DOHH2 (cell line): ENCODE measurements around the gene CNPPD1.
"Not testable (repeated sequence)": the region's sequence is repeated elsewhere in the genome, so short reads cannot be mapped to it uniquely, and the experiment has no call there.

Experiments used
- H3F3A ChIP-seq: fragments of 200-600 bp; sonication (generic), shearing (Covaris generic); 2 replicates; pipeline ENCODE4 v1.6.0; 2016; ENCODE audit warnings: antibody characterized with exemption, mild to moderate bottlenecking; ENCODE audit not compliant: control insufficient read depth, insufficient read depth
- H3K27ac ChIP-seq: fragments of 200-600 bp; sonication (generic); 2 replicates; pipeline ENCODE4 v1.5.1; 2014; ENCODE audit warnings: low read depth, mild to moderate bottlenecking, low read length, moderate library complexity
- H3K27me3 ChIP-seq: fragments of 200-600 bp; sonication (generic); 2 replicates; pipeline ENCODE4 v1.6.1; 2014; ENCODE audit warnings: mild to moderate bottlenecking, low read length, mixed read lengths; ENCODE audit not compliant: control insufficient read depth
- H3K36me3 ChIP-seq: fragments of 200-600 bp; sonication (generic); 2 replicates; pipeline ENCODE4 v1.6.1; 2014; ENCODE audit warnings: mild to moderate bottlenecking, low read length, moderate library complexity, mixed read lengths; ENCODE audit not compliant: control insufficient read depth
- H3K4me1 ChIP-seq: fragments of 200-600 bp; sonication (generic); 2 replicates; pipeline ENCODE4 v1.6.1; 2014; ENCODE audit warnings: mild to moderate bottlenecking, low read length, mixed read lengths; ENCODE audit not compliant: control insufficient read depth
- H3K4me2 ChIP-seq: fragments of 200-600 bp; sonication (generic); 2 replicates; pipeline ENCODE4 v1.6.0; 2014; ENCODE audit warnings: mild to moderate bottlenecking, low read length, moderate library complexity
- H3K4me3 ChIP-seq: fragments of 200-600 bp; sonication (generic); 2 replicates; pipeline ENCODE4 v1.5.1; 2014; ENCODE audit warnings: mild to moderate bottlenecking, low read length, mixed read lengths
- H3K79me2 ChIP-seq: fragments of 200-600 bp; sonication (generic); 2 replicates; pipeline ENCODE4 v1.6.1; 2014; ENCODE audit warnings: mild to moderate bottlenecking, low read length, mixed read lengths; ENCODE audit not compliant: control insufficient read depth
- H3K9me2 ChIP-seq: fragments of 200-600 bp; sonication (generic); replicated peaks from 2 replicates; pipeline ENCODE4 v1.6.1; 2014; ENCODE audit warnings: mild to moderate bottlenecking, low read length, mixed read lengths; ENCODE audit not compliant: control insufficient read depth
- H3K9me3 ChIP-seq: fragments of 200-600 bp; sonication (generic); 2 replicates; pipeline ENCODE4 v1.6.1; 2014; ENCODE audit warnings: antibody characterized with exemption, low read length, mixed read lengths; ENCODE audit not compliant: control insufficient read depth, insufficient read depth
- H4K20me1 ChIP-seq: fragments of 200-600 bp; sonication (generic); 2 replicates; pipeline ENCODE4 v1.6.0; 2014; ENCODE audit warnings: low read depth, mild to moderate bottlenecking, antibody characterized with exemption, low read length, moderate library complexity; ENCODE audit not compliant: control insufficient read depth, insufficient read depth
- EZH2phosphoT487 ChIP-seq: fragments of 200-600 bp; sonication (generic); IDR thresholded peaks from 2 replicates; pipeline ENCODE4 v1.6.1; 2017; ENCODE audit warnings: borderline replicate concordance, mild to moderate bottlenecking, antibody characterized with exemption, low read length, moderate library complexity, mixed read lengths
- TF ChIP-seq, protein P1 (sequence below): fragments of 200-600 bp; sonication (generic); IDR thresholded peaks from one replicate; pipeline ENCODE4 v1.5.1; 2014; ENCODE audit warnings: antibody characterized with exemption, mild to moderate bottlenecking, low read depth, low read length; ENCODE audit not compliant: poor library complexity, severe bottlenecking

Gene CNPPD1

GRCh38 chr2:219205165-219205538, 28.4 kb upstream of the CNPPD1 start:
- Histone ChIP-seq H3K4me2 (no peak overlapping the region), H3K27ac (no peak overlapping the region), H3K4me3 (no peak overlapping the region), H3K9me3 (no peaks in the 10 kb centered on the region), H3K36me3 (peaks cover 30% of the 10 kb centered on the region), H3K9me2 (no peaks in the 10 kb centered on the region), H3K79me2 (peaks cover 3% of the 10 kb centered on the region; the same call in 1 of the 2 replicates), H4K20me1 (no peaks in the 10 kb centered on the region), H3F3A (peaks cover 7% of the 10 kb centered on the region; the same call in 1 of the 2 replicates), H3K4me1 (peaks cover 18% of the 10 kb centered on the region), H3K27me3 (no peaks in the 10 kb centered on the region)
- TF ChIP-seq, protein P1, sequence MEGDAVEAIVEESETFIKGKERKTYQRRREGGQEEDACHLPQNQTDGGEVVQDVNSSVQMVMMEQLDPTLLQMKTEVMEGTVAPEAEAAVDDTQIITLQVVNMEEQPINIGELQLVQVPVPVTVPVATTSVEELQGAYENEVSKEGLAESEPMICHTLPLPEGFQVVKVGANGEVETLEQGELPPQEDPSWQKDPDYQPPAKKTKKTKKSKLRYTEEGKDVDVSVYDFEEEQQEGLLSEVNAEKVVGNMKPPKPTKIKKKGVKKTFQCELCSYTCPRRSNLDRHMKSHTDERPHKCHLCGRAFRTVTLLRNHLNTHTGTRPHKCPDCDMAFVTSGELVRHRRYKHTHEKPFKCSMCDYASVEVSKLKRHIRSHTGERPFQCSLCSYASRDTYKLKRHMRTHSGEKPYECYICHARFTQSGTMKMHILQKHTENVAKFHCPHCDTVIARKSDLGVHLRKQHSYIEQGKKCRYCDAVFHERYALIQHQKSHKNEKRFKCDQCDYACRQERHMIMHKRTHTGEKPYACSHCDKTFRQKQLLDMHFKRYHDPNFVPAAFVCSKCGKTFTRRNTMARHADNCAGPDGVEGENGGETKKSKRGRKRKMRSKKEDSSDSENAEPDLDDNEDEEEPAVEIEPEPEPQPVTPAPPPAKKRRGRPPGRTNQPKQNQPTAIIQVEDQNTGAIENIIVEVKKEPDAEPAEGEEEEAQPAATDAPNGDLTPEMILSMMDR: no peak
- TF ChIP-seq EZH2phosphoT487: no peak

- Histone ChIP-seq H3K27ac (no peak overlapping the region), H3K9me3 (no peaks in the 10 kb centered on the region), H3K4me1 (peaks cover 18% of the 10 kb centered on the region)
Measured at GRCh38 chr2:219204425-219205164, 27.9 kb upstream of the CNPPD1 start.

DNA sequence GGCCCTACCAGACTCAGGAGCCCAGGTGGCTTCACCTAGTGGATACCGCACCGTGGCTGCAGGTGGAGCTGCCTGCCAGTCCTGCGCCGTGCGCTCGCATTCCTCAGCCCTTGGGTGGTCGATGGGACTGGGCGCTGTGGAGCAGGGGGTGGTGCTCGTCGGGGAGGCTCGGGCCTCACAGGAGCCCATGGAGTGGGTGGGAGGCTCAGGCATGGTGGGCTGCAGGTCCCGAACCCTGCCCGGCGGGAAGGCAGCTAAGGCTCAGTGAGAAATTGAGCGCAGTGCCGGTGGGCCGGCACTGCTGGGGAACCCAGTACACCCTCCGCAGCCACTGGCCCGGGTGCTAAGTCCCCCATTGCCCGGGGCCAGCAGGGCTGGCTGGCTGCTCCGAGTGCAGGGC, 24.6 kb upstream of the CNPPD1 start:
- H3K9me2 ChIP-seq, H3K4me3 ChIP-seq, H3K4me2 ChIP-seq, H3K4me1 ChIP-seq, H3K9me3 ChIP-seq, H3K27ac ChIP-seq, H4K20me1 ChIP-seq, H3K36me3 ChIP-seq, H3F3A ChIP-seq, H3K79me2 ChIP-seq, H3K27me3 ChIP-seq: not testable (repeated sequence)

More at GRCh38 chr2:219204425-219205164, 27.9 kb upstream of the CNPPD1 start:
- Histone ChIP-seq H3K27me3 (no peaks in the 10 kb centered on the region), H3K79me2 (peaks cover 3% of the 10 kb centered on the region; the same call in 1 of the 2 replicates), H3K4me3 (no peak overlapping the region), H3K9me2 (no peaks in the 10 kb centered on the region), H3K4me2 (no peak overlapping the region), H3F3A (peaks cover 7% of the 10 kb centered on the region; the same call in 1 of the 2 replicates), H3K36me3 (peaks cover 25% of the 10 kb centered on the region), H4K20me1 (no peaks in the 10 kb centered on the region)
- TF ChIP-seq EZH2phosphoT487: no peak
- TF ChIP-seq, protein P1: no peak

GRCh38 chr2:219200502-219201326, 24.0 kb upstream of the CNPPD1 start:
- not testable (repeated sequence) for H3K27ac ChIP-seq, H3K27me3 ChIP-seq, H3F3A ChIP-seq, H3K4me2 ChIP-seq, H3K79me2 ChIP-seq, H3K9me2 ChIP-seq, H3K4me1 ChIP-seq, H3K4me3 ChIP-seq, H3K36me3 ChIP-seq, H4K20me1 ChIP-seq, H3K9me3 ChIP-seq
